ENCODE data around the gene SRRM3. TPM values are rescaled to one million over a fixed set of nuclear protein-coding genes. Genes with fewer than 3 reads are reported as not detected.
"Not testable (repeated sequence)": the region's sequence is repeated elsewhere in the genome, so short reads cannot be mapped to it uniquely, and the experiment has no call there.

The SRRM3 gene
- polyA plus RNA-seq, 1 donor from 2014 or later = 34.9 TPM

DNA sequence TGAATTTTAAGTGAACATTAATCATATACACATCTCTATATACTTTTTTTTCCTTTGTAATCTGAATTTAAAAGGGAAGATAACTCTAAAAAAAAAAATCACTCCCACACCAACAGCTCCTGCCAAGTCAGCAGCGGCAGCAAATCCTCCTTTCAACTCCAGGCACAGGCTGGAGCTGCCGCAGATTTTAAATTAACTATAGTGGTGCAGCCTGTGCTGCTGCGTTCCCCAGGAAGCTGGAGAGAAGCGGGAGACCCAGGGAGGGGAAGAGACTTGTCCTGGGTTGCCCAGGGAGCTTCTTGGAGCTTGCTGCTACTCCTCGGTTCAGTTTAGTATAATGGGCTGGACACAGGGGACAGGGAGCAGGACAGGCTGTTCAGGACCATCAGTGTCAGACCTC is 68.2 kb downstream of the SRRM3 start:
- no peak overlapping the region for H3K4me2 ChIP-seq (ENCODE audit: low read length)
- no peaks in the 10 kb centered on the region for H4K20me1 ChIP-seq (ENCODE audit: insufficient read depth)
- H2AFZ ChIP-seq (ENCODE audit: low read depth, low read length) = no peak overlapping the region
- no peak overlapping the region for H3K4me3 ChIP-seq (ENCODE audit: low read length)
- peaks cover 20% of the 10 kb centered on the region for H3K27me3 ChIP-seq (ENCODE audit: insufficient read depth, low read depth, low read length)
- no peaks in the 10 kb centered on the region for H3F3A ChIP-seq (ENCODE audit: insufficient read depth, low read length, poor library complexity, severe bottlenecking)
- H3K79me2 ChIP-seq (replicated peaks; ENCODE audit: insufficient read depth, low read length) = no peaks in the 10 kb centered on the region
- no peaks in the 10 kb centered on the region for H3K9me2 ChIP-seq (ENCODE audit: insufficient read depth, low read length)
- no peak overlapping the region for H3K9ac ChIP-seq (ENCODE audit: low read length)
- no peaks in the 10 kb centered on the region for H3K36me3 ChIP-seq (ENCODE audit: insufficient read depth, low read length)
- TF ChIP-seq, protein P1, sequence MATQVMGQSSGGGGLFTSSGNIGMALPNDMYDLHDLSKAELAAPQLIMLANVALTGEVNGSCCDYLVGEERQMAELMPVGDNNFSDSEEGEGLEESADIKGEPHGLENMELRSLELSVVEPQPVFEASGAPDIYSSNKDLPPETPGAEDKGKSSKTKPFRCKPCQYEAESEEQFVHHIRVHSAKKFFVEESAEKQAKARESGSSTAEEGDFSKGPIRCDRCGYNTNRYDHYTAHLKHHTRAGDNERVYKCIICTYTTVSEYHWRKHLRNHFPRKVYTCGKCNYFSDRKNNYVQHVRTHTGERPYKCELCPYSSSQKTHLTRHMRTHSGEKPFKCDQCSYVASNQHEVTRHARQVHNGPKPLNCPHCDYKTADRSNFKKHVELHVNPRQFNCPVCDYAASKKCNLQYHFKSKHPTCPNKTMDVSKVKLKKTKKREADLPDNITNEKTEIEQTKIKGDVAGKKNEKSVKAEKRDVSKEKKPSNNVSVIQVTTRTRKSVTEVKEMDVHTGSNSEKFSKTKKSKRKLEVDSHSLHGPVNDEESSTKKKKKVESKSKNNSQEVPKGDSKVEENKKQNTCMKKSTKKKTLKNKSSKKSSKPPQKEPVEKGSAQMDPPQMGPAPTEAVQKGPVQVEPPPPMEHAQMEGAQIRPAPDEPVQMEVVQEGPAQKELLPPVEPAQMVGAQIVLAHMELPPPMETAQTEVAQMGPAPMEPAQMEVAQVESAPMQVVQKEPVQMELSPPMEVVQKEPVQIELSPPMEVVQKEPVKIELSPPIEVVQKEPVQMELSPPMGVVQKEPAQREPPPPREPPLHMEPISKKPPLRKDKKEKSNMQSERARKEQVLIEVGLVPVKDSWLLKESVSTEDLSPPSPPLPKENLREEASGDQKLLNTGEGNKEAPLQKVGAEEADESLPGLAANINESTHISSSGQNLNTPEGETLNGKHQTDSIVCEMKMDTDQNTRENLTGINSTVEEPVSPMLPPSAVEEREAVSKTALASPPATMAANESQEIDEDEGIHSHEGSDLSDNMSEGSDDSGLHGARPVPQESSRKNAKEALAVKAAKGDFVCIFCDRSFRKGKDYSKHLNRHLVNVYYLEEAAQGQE (IDR thresholded peaks at IDR 0.05; ENCODE audit: borderline replicate concordance) = no peak
- TF ChIP-seq SMC3 (conservative IDR thresholded peaks at IDR 0.05; ENCODE audit: poor library complexity) = no peak
- TF ChIP-seq RAD21 (conservative IDR thresholded peaks at IDR 0.05) = no peak
- no peak for TF ChIP-seq MXI1 (conservative IDR thresholded peaks at IDR 0.05; ENCODE audit: poor library complexity, severe bottlenecking)
- TF ChIP-seq POLR2AphosphoS5 (IDR thresholded peaks at IDR 0.05) = no peak
- TF ChIP-seq EZH2 (IDR thresholded peaks at IDR 0.05; ENCODE audit: borderline replicate concordance, insufficient read depth, low read length, poor library complexity, severe bottlenecking) = no peak
- TF ChIP-seq TAF1 (IDR thresholded peaks at IDR 0.05; ENCODE audit: low read depth) = no peak
- TF ChIP-seq EP300 (conservative IDR thresholded peaks at IDR 0.05; ENCODE audit: poor library complexity, severe bottlenecking) = no peak
- TF ChIP-seq, protein P2, sequence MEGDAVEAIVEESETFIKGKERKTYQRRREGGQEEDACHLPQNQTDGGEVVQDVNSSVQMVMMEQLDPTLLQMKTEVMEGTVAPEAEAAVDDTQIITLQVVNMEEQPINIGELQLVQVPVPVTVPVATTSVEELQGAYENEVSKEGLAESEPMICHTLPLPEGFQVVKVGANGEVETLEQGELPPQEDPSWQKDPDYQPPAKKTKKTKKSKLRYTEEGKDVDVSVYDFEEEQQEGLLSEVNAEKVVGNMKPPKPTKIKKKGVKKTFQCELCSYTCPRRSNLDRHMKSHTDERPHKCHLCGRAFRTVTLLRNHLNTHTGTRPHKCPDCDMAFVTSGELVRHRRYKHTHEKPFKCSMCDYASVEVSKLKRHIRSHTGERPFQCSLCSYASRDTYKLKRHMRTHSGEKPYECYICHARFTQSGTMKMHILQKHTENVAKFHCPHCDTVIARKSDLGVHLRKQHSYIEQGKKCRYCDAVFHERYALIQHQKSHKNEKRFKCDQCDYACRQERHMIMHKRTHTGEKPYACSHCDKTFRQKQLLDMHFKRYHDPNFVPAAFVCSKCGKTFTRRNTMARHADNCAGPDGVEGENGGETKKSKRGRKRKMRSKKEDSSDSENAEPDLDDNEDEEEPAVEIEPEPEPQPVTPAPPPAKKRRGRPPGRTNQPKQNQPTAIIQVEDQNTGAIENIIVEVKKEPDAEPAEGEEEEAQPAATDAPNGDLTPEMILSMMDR (IDR thresholded peaks at IDR 0.05; ENCODE audit: poor library complexity, severe bottlenecking) = no peak
- no peak overlapping the region for H3K27ac ChIP-seq (ENCODE audit: low read length)
- no peaks in the 10 kb centered on the region for H3K9me3 ChIP-seq (ENCODE audit: low read length)

DNA sequence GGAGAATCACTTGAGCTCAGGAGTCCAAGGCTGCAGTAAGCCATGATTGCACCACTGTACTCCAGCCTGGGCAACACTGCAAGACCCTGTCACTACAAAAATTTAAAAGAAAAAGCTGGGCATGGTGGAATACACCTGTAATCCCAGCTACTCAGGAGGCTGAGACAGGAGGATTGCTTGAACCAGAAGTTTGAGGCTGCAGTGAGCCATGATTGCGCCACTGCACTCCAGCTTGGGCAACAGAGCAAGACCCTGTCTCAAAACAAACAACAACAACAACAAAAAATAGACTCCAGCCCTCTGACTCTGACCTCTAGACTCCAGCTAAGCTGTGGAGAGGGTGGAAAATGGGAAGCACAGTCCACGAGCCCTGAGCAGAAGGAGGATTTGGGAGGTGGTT is 69.7 kb downstream of the SRRM3 start:
- not testable (repeated sequence) for H3K4me2 ChIP-seq (ENCODE audit: low read length); H3F3A ChIP-seq (ENCODE audit: insufficient read depth, low read length, poor library complexity, severe bottlenecking); H4K20me1 ChIP-seq (ENCODE audit: insufficient read depth); H3K9ac ChIP-seq (ENCODE audit: low read length); H3K27ac ChIP-seq (ENCODE audit: low read length); H3K4me3 ChIP-seq (ENCODE audit: low read length); H3K9me2 ChIP-seq (ENCODE audit: insufficient read depth, low read length); H3K9me3 ChIP-seq (ENCODE audit: low read length); H3K36me3 ChIP-seq (ENCODE audit: insufficient read depth, low read length); H3K79me2 ChIP-seq (replicated peaks; ENCODE audit: insufficient read depth, low read length); H2AFZ ChIP-seq (ENCODE audit: low read depth, low read length)
- peaks cover 20% of the 10 kb centered on the region for H3K27me3 ChIP-seq (ENCODE audit: insufficient read depth, low read depth, low read length)

DNA sequence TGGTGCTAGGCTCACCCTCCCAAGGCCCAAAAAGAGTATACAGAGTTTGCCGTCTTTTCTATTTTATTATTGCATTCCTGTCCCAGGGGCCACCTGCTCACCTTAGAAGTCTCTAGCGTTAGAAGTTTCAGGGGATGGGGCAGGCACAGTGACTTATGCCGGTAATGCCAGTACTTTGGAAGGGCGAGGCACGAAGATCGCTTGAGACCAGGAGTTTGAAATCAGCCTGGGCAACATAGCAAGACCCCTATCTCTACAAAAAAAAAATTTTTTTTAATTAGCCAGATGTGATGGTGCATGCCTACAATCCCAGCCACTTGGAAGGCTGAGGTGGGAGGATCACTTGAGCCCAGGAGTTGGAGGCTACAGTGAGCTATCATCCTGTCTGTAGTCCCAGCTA is 70.4 kb downstream of the SRRM3 start:
- Histone ChIP-seq H3K36me3 (ENCODE audit: insufficient read depth, low read length) (no peaks in the 10 kb centered on the region), H3K4me2 (ENCODE audit: low read length) (no peak overlapping the region), H3K9ac (ENCODE audit: low read length) (no peak overlapping the region), H3K79me2 (replicated peaks; ENCODE audit: insufficient read depth, low read length) (no peaks in the 10 kb centered on the region), H2AFZ (ENCODE audit: low read depth, low read length) (no peak overlapping the region), H3K4me3 (ENCODE audit: low read length) (no peak overlapping the region), H3F3A (ENCODE audit: insufficient read depth, low read length, poor library complexity, severe bottlenecking) (no peaks in the 10 kb centered on the region), H4K20me1 (ENCODE audit: insufficient read depth) (no peaks in the 10 kb centered on the region), H3K27ac (ENCODE audit: low read length) (no peak overlapping the region), H3K9me3 (ENCODE audit: low read length) (no peaks in the 10 kb centered on the region), H3K9me2 (ENCODE audit: insufficient read depth, low read length) (no peaks in the 10 kb centered on the region), H3K27me3 (ENCODE audit: insufficient read depth, low read depth, low read length) (peaks cover 13% of the 10 kb centered on the region)
- no peak for TF ChIP-seq MXI1 (conservative IDR thresholded peaks at IDR 0.05; ENCODE audit: poor library complexity, severe bottlenecking)
- TF ChIP-seq SMC3 (conservative IDR thresholded peaks at IDR 0.05; ENCODE audit: poor library complexity) = no peak
- TF ChIP-seq POLR2AphosphoS5 (IDR thresholded peaks at IDR 0.05) = no peak
- no peak for TF ChIP-seq TAF1 (IDR thresholded peaks at IDR 0.05; ENCODE audit: low read depth)
- TF ChIP-seq EP300 (conservative IDR thresholded peaks at IDR 0.05; ENCODE audit: poor library complexity, severe bottlenecking) = no peak
- TF ChIP-seq RAD21 (conservative IDR thresholded peaks at IDR 0.05) = no peak
- TF ChIP-seq, protein P2 (IDR thresholded peaks at IDR 0.05; ENCODE audit: poor library complexity, severe bottlenecking) = no peak
- TF ChIP-seq, protein P1 (IDR thresholded peaks at IDR 0.05; ENCODE audit: borderline replicate concordance) = no peak
- TF ChIP-seq EZH2 (IDR thresholded peaks at IDR 0.05; ENCODE audit: borderline replicate concordance, insufficient read depth, low read length, poor library complexity, severe bottlenecking) = no peak

Measured in neural cell (in vitro differentiated cells).